ENCODE results near the gene ANKRD29. TPM values are rescaled to one million over a fixed set of nuclear protein-coding genes. Genes with fewer than 3 reads are reported as not detected.

Gene ANKRD29
- total and polyA plus RNA-seq, 8 donors = 1.2 to 150 (median 10.6) TPM

- no peaks in the 10 kb centered on the region for H3K9me3 ChIP-seq
- H3K4me1 ChIP-seq = no peaks in the 10 kb centered on the region
- no peak for DNase-seq
- TF ChIP-seq POLR2AphosphoS5 (IDR thresholded peaks at IDR 0.05) (no peak), CTCF (IDR thresholded peaks at IDR 0.05) (no peak), EP300 (IDR thresholded peaks at IDR 0.05) (no peak), POLR2A (IDR thresholded peaks at IDR 0.05) (no peak)
- WGBS, 5 donors = 92 to 95% (median 94%) methylated on average over 14 to 19 of the region's 19 CpGs
- H3K36me3 ChIP-seq = peaks cover 78 to 100% (median 100%) of the 10 kb centered on the region in 4 donors
- intact Hi-C loops (cut with DNase I; ENCODE audit: low total_unique reads) = no loop called here
- no peak overlapping the region for H3K27ac ChIP-seq
- no peak overlapping the region for H3K4me3 ChIP-seq
- H3K27me3 ChIP-seq = no peaks in the 10 kb centered on the region
Measured at GRCh38 chr18:23556145-23556780, 106.4 kb downstream of the ANKRD29 start.

- WGBS, 5 donors = 87 to 93% (median 88%) methylated on average over 6 of the region's 6 CpGs
- H3K27ac ChIP-seq = no peak overlapping the region
Measured at GRCh38 chr18:23553887-23554286, 108.8 kb downstream of the ANKRD29 start.

GRCh38 chr18:23552505-23552904 is 110.2 kb downstream of the ANKRD29 start:
- intact Hi-C loops (cut with DNase I; ENCODE audit: low total_unique reads) = no loop called here
- Histone ChIP-seq H3K4me1 (peaks cover 0 to 6% (median 0%) of the 10 kb centered on the region in 4 donors), H3K9me3 (no peaks in the 10 kb centered on the region), H3K27ac (no peak overlapping the region), H3K4me3 (no peak overlapping the region), H3K27me3 (no peaks in the 10 kb centered on the region), H3K36me3 (peaks cover 77 to 99% (median 96%) of the 10 kb centered on the region in 4 donors)
- no peak for TF ChIP-seq POLR2AphosphoS5 (IDR thresholded peaks at IDR 0.05)
- TF ChIP-seq EP300 (IDR thresholded peaks at IDR 0.05) = no peak
- no peak for TF ChIP-seq CTCF (IDR thresholded peaks at IDR 0.05)
- no peak for TF ChIP-seq POLR2A (IDR thresholded peaks at IDR 0.05)
- no peak for DNase-seq
- 85 to 90% (median 85%) methylated on average over 11 of the region's 11 CpGs for WGBS, 5 donors

More at GRCh38 chr18:23553887-23554286, 108.8 kb downstream of the ANKRD29 start:
- Histone ChIP-seq H3K4me3 (no peak overlapping the region), H3K9me3 (no peaks in the 10 kb centered on the region), H3K4me1 (no peaks in the 10 kb centered on the region), H3K36me3 (peaks cover 79 to 99% (median 99%) of the 10 kb centered on the region in 4 donors), H3K27me3 (no peaks in the 10 kb centered on the region)
- intact Hi-C loops (cut with DNase I; ENCODE audit: low total_unique reads) = no loop called here
- TF ChIP-seq CTCF (IDR thresholded peaks at IDR 0.05) = no peak
- TF ChIP-seq POLR2AphosphoS5 (IDR thresholded peaks at IDR 0.05) = no peak
- TF ChIP-seq POLR2A (IDR thresholded peaks at IDR 0.05) = no peak
- no peak for DNase-seq

GRCh38 chr18:23551978-23552377 is 110.7 kb downstream of the ANKRD29 start:
- peaks cover 0 to 6% (median 0%) of the 10 kb centered on the region in 4 donors for H3K4me1 ChIP-seq
- H3K9me3 ChIP-seq = no peaks in the 10 kb centered on the region
- WGBS, 5 donors = 25 to 89% (median 63%) methylated on average over 3 of the region's 3 CpGs
- H3K27me3 ChIP-seq = no peaks in the 10 kb centered on the region
- no peak for DNase-seq
- intact Hi-C loops (cut with DNase I; ENCODE audit: low total_unique reads) = no loop called here
- H3K27ac ChIP-seq = no peak overlapping the region
- peaks cover 77 to 99% (median 96%) of the 10 kb centered on the region in 4 donors for H3K36me3 ChIP-seq
- TF ChIP-seq EP300 (IDR thresholded peaks at IDR 0.05) (no peak), POLR2A (IDR thresholded peaks at IDR 0.05) (no peak), POLR2AphosphoS5 (IDR thresholded peaks at IDR 0.05) (no peak), CTCF (IDR thresholded peaks at IDR 0.05) (no peak)
- H3K4me3 ChIP-seq = no peak overlapping the region

All from stomach (tissue), 9 donors.